Measurements from ENCODE around the gene CPA1. TPM values are rescaled to one million over a fixed set of nuclear protein-coding genes. Genes with fewer than 3 reads are reported as not detected.

The CPA1 gene
- total RNA-seq, 4 donors from 2014 or later, result not detected

DNA sequence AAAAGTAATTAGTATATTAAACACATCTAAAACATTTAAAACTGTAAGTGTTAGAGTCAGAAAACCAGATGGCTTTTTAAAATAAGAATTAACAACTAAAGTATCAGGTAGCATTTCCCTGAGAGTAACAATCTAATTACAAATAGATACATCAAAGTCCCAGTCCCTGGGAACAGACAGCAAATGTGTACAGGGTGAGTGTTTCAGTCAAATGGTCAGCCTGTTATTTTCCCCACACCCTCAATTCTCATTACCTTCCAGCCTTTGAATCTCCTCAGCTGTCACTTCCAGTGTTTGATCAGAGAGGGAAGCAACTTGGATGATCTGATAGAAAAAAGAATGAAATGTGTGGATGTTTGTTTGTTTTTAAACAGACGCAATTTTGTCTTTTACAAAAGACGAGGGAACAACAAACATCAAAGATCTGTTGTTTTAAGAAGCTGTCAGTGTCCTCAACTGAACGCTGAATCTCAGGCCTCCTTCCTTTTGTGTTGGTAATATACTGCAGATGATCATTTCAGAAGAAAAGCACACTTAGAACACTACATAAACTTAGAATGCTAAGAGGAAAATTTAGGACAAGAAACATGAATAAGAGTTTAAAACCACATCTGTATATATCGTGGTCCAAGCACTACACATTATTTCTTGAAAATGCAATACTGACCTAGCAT lies 30.7 kb downstream of the CPA1 start:
- H3K27ac ChIP-seq, result no peak overlapping the region
- no peaks in the 10 kb centered on the region for H3K36me3 ChIP-seq
- H3K4me3 ChIP-seq, result no peak overlapping the region
- no peaks in the 10 kb centered on the region for H3K9me3 ChIP-seq
- no peak for DNase-seq
- H3K4me1 ChIP-seq, result no peaks in the 10 kb centered on the region
- intact Hi-C loops (cut with DNase I; ENCODE audit: low total_unique reads), result no loop called here
- in situ Hi-C loops (cut with MboI; ENCODE audit: low sequenced_read_pairs in 4 of 4), result no loop called here
- ATAC-seq, result no peak
- H3K27me3 ChIP-seq, result no peaks in the 10 kb centered on the region
- TF ChIP-seq CTCF (IDR thresholded peaks at IDR 0.05 in 4 of 5, conservative IDR thresholded peaks at IDR 0.05 in 1 of 5), result no peak
- no peak for TF ChIP-seq POLR2A (IDR thresholded peaks at IDR 0.05)

- no peak for TF ChIP-seq CTCF (IDR thresholded peaks at IDR 0.05 in 4 of 5, conservative IDR thresholded peaks at IDR 0.05 in 1 of 5)
- no peak for TF ChIP-seq POLR2A (IDR thresholded peaks at IDR 0.05)
- H3K4me3 ChIP-seq, result no peak overlapping the region
- in situ Hi-C loops (cut with MboI; ENCODE audit: low sequenced_read_pairs in 4 of 4) (no loop called here), intact Hi-C loops (cut with DNase I; ENCODE audit: low total_unique reads) (no loop called here)
- H3K9me3 ChIP-seq, result no peaks in the 10 kb centered on the region
- no peaks in the 10 kb centered on the region for H3K4me1 ChIP-seq
- DNase-seq (no peak), ATAC-seq (no peak)
- no peaks in the 10 kb centered on the region for H3K36me3 ChIP-seq
- no peaks in the 10 kb centered on the region for H3K27me3 ChIP-seq
- H3K27ac ChIP-seq, result no peak overlapping the region
Observed at GRCh38 chr7:130413201-130413600, 32.9 kb downstream of the CPA1 start.

GRCh38 chr7:130415006-130415405 lies 34.7 kb downstream of the CPA1 start:
- Histone ChIP-seq H3K27ac (no peak overlapping the region), H3K9me3 (no peaks in the 10 kb centered on the region), H3K4me1 (peaks cover 0 to 4% of the 10 kb centered on the region in 2 donors), H3K4me3 (no peak overlapping the region), H3K27me3 (no peaks in the 10 kb centered on the region), H3K36me3 (no peaks in the 10 kb centered on the region)
- DNase-seq (no peak), ATAC-seq (no peak)
- TF ChIP-seq POLR2A (IDR thresholded peaks at IDR 0.05) (no peak), CTCF (IDR thresholded peaks at IDR 0.05 in 4 of 5, conservative IDR thresholded peaks at IDR 0.05 in 1 of 5) (no peak)
- in situ Hi-C loops (cut with MboI; ENCODE audit: low sequenced_read_pairs in 4 of 4) (no loop called here), intact Hi-C loops (cut with DNase I; ENCODE audit: low total_unique reads) (no loop called here)

DNA sequence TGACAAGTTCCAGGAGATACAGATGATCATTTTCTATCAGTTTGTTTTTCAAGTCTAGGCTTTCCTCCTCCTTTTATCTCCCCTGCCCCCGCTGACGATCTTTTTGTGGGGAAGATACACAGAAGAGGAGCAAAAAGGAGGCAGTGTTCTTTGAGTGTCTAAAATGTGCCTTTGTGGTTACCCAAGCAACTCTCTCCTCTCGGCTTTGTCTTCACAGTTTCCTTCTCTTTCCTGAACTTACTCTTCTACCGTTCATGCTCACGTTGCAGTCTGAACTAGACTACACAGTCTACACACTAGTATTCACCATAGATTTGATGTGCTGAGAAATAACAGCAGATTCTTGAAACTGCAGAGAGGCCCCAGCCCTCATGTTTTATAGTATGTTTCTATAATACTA lies 36.9 kb downstream of the CPA1 start:
- no peak overlapping the region for H3K4me3 ChIP-seq
- peaks cover 0 to 4% of the 10 kb centered on the region in 2 donors for H3K4me1 ChIP-seq
- H3K27ac ChIP-seq, result no peak overlapping the region
- intact Hi-C loops (cut with DNase I; ENCODE audit: low total_unique reads), result no loop called here
- DNase-seq (no peak), ATAC-seq (no peak)
- H3K9me3 ChIP-seq, result no peaks in the 10 kb centered on the region
- no peak for TF ChIP-seq CTCF (IDR thresholded peaks at IDR 0.05 in 4 of 5, conservative IDR thresholded peaks at IDR 0.05 in 1 of 5)
- TF ChIP-seq POLR2A (IDR thresholded peaks at IDR 0.05), result no peak
- H3K36me3 ChIP-seq, result no peaks in the 10 kb centered on the region
- in situ Hi-C loops (cut with MboI; ENCODE audit: low sequenced_read_pairs in 4 of 4), result no loop called here
- no peaks in the 10 kb centered on the region for H3K27me3 ChIP-seq

GRCh38 chr7:130418306-130418705 lies 38.0 kb downstream of the CPA1 start:
- in situ Hi-C loops (cut with MboI; ENCODE audit: low sequenced_read_pairs in 4 of 4), result no loop called here
- Histone ChIP-seq H3K4me3 (no peak overlapping the region), H3K9me3 (no peaks in the 10 kb centered on the region), H3K4me1 (peaks cover 0 to 4% of the 10 kb centered on the region in 2 donors), H3K27me3 (no peaks in the 10 kb centered on the region), H3K36me3 (no peaks in the 10 kb centered on the region), H3K27ac (no peak overlapping the region)
- intact Hi-C loops (cut with DNase I; ENCODE audit: low total_unique reads), result no loop called here
- no peak for ATAC-seq
- no peak for DNase-seq
- TF ChIP-seq POLR2A (IDR thresholded peaks at IDR 0.05), result no peak
- no peak for TF ChIP-seq CTCF (IDR thresholded peaks at IDR 0.05 in 4 of 5, conservative IDR thresholded peaks at IDR 0.05 in 1 of 5)

Measured in gastrocnemius medialis (tissue), 4 donors.